EL (cell line): ENCODE results near the gene CCNYL1.

ENCODE experiments used
- DNase-seq: peaks from one replicate; pipeline ENCODE4 v3.0.0-alpha.2; 2016

Gene CCNYL1

DNA sequence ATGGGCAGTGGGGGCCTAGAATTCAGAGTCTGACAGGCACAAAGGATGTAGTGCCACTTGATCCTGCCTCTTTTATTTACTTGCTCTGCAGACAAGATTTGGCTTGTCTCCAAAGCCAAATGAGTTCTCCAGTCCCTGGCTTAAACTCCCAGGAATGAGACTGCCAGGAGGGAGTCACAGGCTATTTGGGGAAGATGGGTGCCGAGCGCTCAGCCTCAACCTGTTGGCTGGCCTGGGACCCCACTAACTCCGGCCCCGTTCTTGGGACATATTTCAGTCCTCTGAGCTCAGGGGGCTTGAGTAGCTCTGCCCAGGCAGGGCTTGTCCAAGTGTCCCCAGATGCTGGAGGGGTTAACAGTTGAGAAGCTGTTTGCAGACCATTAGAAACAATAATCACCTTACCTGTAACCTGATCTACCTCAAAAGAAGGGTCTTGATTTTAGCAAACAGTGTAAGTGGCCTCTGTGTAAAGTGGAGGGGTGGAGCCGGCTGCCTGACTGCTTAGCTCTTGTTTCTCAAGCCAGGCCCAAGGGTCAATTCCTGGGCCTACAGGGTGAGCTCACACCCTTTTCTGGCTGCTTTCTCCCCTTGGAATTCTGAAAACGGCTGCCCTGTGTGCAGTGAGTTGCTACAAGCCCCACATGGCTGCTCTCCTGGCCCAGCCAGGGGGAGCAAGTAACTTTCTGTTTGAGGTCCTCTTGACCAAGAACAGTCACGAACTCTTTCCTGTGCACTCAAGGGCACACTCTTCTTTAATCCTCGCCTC lies 85.3 kb downstream of the CCNYL1 start:
- DNase-seq, result peak; percentile 14

- no peak for DNase-seq
These were observed 89.8 kb downstream of the CCNYL1 start for GRCh38 chr2:207801259-207801658.

DNA sequence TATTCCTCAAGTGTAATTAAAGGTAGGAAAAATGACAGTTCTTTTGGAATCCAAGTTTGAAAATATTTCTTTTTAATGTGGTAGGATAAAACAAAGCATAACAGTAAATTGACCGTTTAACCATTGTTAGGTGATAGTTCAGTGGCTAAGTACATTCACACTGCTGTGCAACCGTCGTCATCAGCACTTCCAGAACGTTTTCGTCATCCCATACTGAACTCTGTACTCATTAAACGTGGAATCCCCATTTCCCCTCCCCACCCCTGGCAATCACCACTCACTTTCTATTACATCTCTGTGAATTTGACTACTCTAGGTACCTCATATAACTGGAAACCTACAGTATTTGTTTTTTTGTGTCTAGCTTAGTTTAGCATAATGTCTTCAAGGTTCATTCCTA lies 91.2 kb downstream of the CCNYL1 start:
- no peak for DNase-seq
